Measurements from ENCODE around the gene RBM5.
A peak's percentile ranks its signal among the peaks of the same experiment; 100 is the strongest.

The RBM5 gene

GRCh38 chr3:50163572-50164455 lies 75.1 kb downstream of the RBM5 start:
- H3K79me1 ChIP-seq (ENCODE audit: low read length): peaks cover 2% of the 10 kb centered on the region
- no CpG with 5 or more reads among the region's 8 CpGs for WGBS (ENCODE audit: extremely low coverage, insufficient coverage, insufficient read length)
- H3K36me3 ChIP-seq (ENCODE audit: control insufficient read depth in 1 of 2, insufficient read depth in 2 of 2, low read length in 2 of 2): peaks cover 21 to 27% of the 10 kb centered on the region in 2 experiments

GRCh38 chr3:50164481-50164880 lies 75.8 kb downstream of the RBM5 start:
- DNase-seq: no peak
- Histone ChIP-seq H4K8ac (ENCODE audit: low read depth, low read length) (no peak overlapping the region), H3K79me1 (ENCODE audit: low read length) (peaks cover 2% of the 10 kb centered on the region), H3K9ac (ENCODE audit: low read length) (no peak overlapping the region), H2BK120ac (ENCODE audit: insufficient read depth, low read length, poor library complexity) (no peak overlapping the region), H3K36me3 (ENCODE audit: control insufficient read depth in 1 of 2, insufficient read depth in 2 of 2, low read length in 2 of 2) (peaks cover 21 to 25% of the 10 kb centered on the region in 2 experiments), H3K4me3 (ENCODE audit: low read depth, low read length) (no peak overlapping the region), H2AFZ (ENCODE audit: insufficient read depth, low read length, poor library complexity) (no peak overlapping the region), H3K4me1 (ENCODE audit: control insufficient read depth in 1 of 2, insufficient read depth in 2 of 2, low read length in 2 of 2) (peaks cover 13 to 16% of the 10 kb centered on the region in 2 experiments), H3K14ac (ENCODE audit: low read length) (no peak overlapping the region), H2BK12ac (ENCODE audit: low read length) (no peak overlapping the region), H3K27me3 (ENCODE audit: insufficient read depth, low read length) (no peaks in the 10 kb centered on the region), H3K4me2 (ENCODE audit: low read length) (no peak overlapping the region), H3K4ac (ENCODE audit: low read depth, low read length) (no peak overlapping the region), H4K91ac (ENCODE audit: low read depth, low read length) (no peak overlapping the region), H3K23ac (ENCODE audit: low read length) (peak overlapping the region; percentile 44), H3K27ac (ENCODE audit: low read depth, low read length) (no peak overlapping the region), H3K18ac (ENCODE audit: low read length) (no peak overlapping the region), H3K9me3 (ENCODE audit: insufficient read depth, low read depth, low read length) (peaks cover 4% of the 10 kb centered on the region), H2BK5ac (ENCODE audit: low read depth, low read length, poor library complexity) (no peak overlapping the region), H3K79me2 (ENCODE audit: control insufficient read depth, insufficient read depth, low read length, poor library complexity) (no peaks in the 10 kb centered on the region), H2AK5ac (ENCODE audit: low read length) (no peak overlapping the region), H4K12ac (ENCODE audit: low read depth, low read length) (no peak overlapping the region)
- no CpG with 5 or more reads among the region's 1 CpG for WGBS (ENCODE audit: extremely low coverage, insufficient coverage, insufficient read length)

More at GRCh38 chr3:50163572-50164455, 75.1 kb downstream of the RBM5 start:
- no peak overlapping the region for H3K27ac ChIP-seq (ENCODE audit: low read depth, low read length)
- H3K9me3 ChIP-seq (ENCODE audit: insufficient read depth, low read depth, low read length): peaks cover 4% of the 10 kb centered on the region
- H4K8ac ChIP-seq (ENCODE audit: low read depth, low read length): no peak overlapping the region
- no peak overlapping the region for H2BK5ac ChIP-seq (ENCODE audit: low read depth, low read length, poor library complexity)
- H2BK12ac ChIP-seq (ENCODE audit: low read length): no peak overlapping the region
- H3K4me2 ChIP-seq (ENCODE audit: low read length): no peak overlapping the region
- H3K14ac ChIP-seq (ENCODE audit: low read length): no peak overlapping the region
- no peak overlapping the region for H2AFZ ChIP-seq (ENCODE audit: insufficient read depth, low read length, poor library complexity)
- no peak overlapping the region for H2AK5ac ChIP-seq (ENCODE audit: low read length)
- no peak overlapping the region for H3K18ac ChIP-seq (ENCODE audit: low read length)
- H4K12ac ChIP-seq (ENCODE audit: low read depth, low read length): no peak overlapping the region
- no peak overlapping the region for H3K23ac ChIP-seq (ENCODE audit: low read length)
- H4K91ac ChIP-seq (ENCODE audit: low read depth, low read length): no peak overlapping the region
- H3K4me1 ChIP-seq (ENCODE audit: control insufficient read depth in 1 of 2, insufficient read depth in 2 of 2, low read length in 2 of 2): peaks cover 13 to 16% of the 10 kb centered on the region in 2 experiments
- DNase-seq: no peak
- H3K9ac ChIP-seq (ENCODE audit: low read length): no peak overlapping the region
- no peaks in the 10 kb centered on the region for H3K79me2 ChIP-seq (ENCODE audit: control insufficient read depth, insufficient read depth, low read length, poor library complexity)
- no peak overlapping the region for H2BK120ac ChIP-seq (ENCODE audit: insufficient read depth, low read length, poor library complexity)
- H3K4ac ChIP-seq (ENCODE audit: low read depth, low read length): no peak overlapping the region
- H3K4me3 ChIP-seq (ENCODE audit: low read depth, low read length): no peak overlapping the region
- H3K27me3 ChIP-seq (ENCODE audit: insufficient read depth, low read length): no peaks in the 10 kb centered on the region

GRCh38 chr3:50164984-50165909 lies 76.5 kb downstream of the RBM5 start:
- H3K27me3 ChIP-seq (ENCODE audit: insufficient read depth, low read length): no peaks in the 10 kb centered on the region
- peaks cover 17 to 19% of the 10 kb centered on the region in 2 experiments for H3K36me3 ChIP-seq (ENCODE audit: control insufficient read depth in 1 of 2, insufficient read depth in 2 of 2, low read length in 2 of 2)
- no peak overlapping the region for H2AK5ac ChIP-seq (ENCODE audit: low read length)
- no peak overlapping the region for H2AFZ ChIP-seq (ENCODE audit: insufficient read depth, low read length, poor library complexity)
- H3K4me2 ChIP-seq (ENCODE audit: low read length): no peak overlapping the region
- peak; percentile 78 to 80 for DNase-seq
- peak overlapping the region; percentile 50 for H3K18ac ChIP-seq (ENCODE audit: low read length)
- H4K8ac ChIP-seq (ENCODE audit: low read depth, low read length): no peak overlapping the region
- peaks cover 13 to 16% of the 10 kb centered on the region in 2 experiments for H3K4me1 ChIP-seq (ENCODE audit: control insufficient read depth in 1 of 2, insufficient read depth in 2 of 2, low read length in 2 of 2)
- H4K91ac ChIP-seq (ENCODE audit: low read depth, low read length): no peak overlapping the region
- H3K27ac ChIP-seq (ENCODE audit: low read depth, low read length): peak overlapping the region; percentile 42
- no peak overlapping the region for H3K14ac ChIP-seq (ENCODE audit: low read length)
- H3K9ac ChIP-seq (ENCODE audit: low read length): no peak overlapping the region
- no peak overlapping the region for H2BK5ac ChIP-seq (ENCODE audit: low read depth, low read length, poor library complexity)
- peaks cover 4% of the 10 kb centered on the region for H3K9me3 ChIP-seq (ENCODE audit: insufficient read depth, low read depth, low read length)
- H2BK120ac ChIP-seq (ENCODE audit: insufficient read depth, low read length, poor library complexity): no peak overlapping the region
- H3K79me1 ChIP-seq (ENCODE audit: low read length): peaks cover 2% of the 10 kb centered on the region
- no peak overlapping the region for H3K4me3 ChIP-seq (ENCODE audit: low read depth, low read length)
- WGBS (ENCODE audit: extremely low coverage, insufficient coverage, insufficient read length): no CpG with 5 or more reads among the region's 7 CpGs
- no peak overlapping the region for H3K23ac ChIP-seq (ENCODE audit: low read length)
- H3K4ac ChIP-seq (ENCODE audit: low read depth, low read length): no peak overlapping the region
- H4K12ac ChIP-seq (ENCODE audit: low read depth, low read length): no peak overlapping the region
- no peak overlapping the region for H2BK12ac ChIP-seq (ENCODE audit: low read length)
- H3K79me2 ChIP-seq (ENCODE audit: control insufficient read depth, insufficient read depth, low read length, poor library complexity): no peaks in the 10 kb centered on the region

GRCh38 chr3:50165910-50166538 lies 77.3 kb downstream of the RBM5 start:
- WGBS (ENCODE audit: extremely low coverage, insufficient coverage, insufficient read length): no CpG with 5 or more reads among the region's 15 CpGs
- H3K27me3 ChIP-seq (ENCODE audit: insufficient read depth, low read length): no peaks in the 10 kb centered on the region
- DNase-seq: no peak

More at GRCh38 chr3:50165910-50166538, 77.3 kb downstream of the RBM5 start:
- H3K9ac ChIP-seq (ENCODE audit: low read length): no peak overlapping the region
- no peak overlapping the region for H2AK5ac ChIP-seq (ENCODE audit: low read length)
- peak overlapping the region; percentile 50 for H3K18ac ChIP-seq (ENCODE audit: low read length)
- peaks cover 12 to 17% of the 10 kb centered on the region in 2 experiments for H3K36me3 ChIP-seq (ENCODE audit: control insufficient read depth in 1 of 2, insufficient read depth in 2 of 2, low read length in 2 of 2)
- no peak overlapping the region for H3K4me3 ChIP-seq (ENCODE audit: low read depth, low read length)
- no peak overlapping the region for H2BK5ac ChIP-seq (ENCODE audit: low read depth, low read length, poor library complexity)
- H3K79me1 ChIP-seq (ENCODE audit: low read length): peaks cover 2% of the 10 kb centered on the region
- H4K8ac ChIP-seq (ENCODE audit: low read depth, low read length): no peak overlapping the region
- H3K9me3 ChIP-seq (ENCODE audit: insufficient read depth, low read depth, low read length): peaks cover 4% of the 10 kb centered on the region
- no peak overlapping the region for H3K14ac ChIP-seq (ENCODE audit: low read length)
- H3K23ac ChIP-seq (ENCODE audit: low read length): no peak overlapping the region
- no peak overlapping the region for H2BK12ac ChIP-seq (ENCODE audit: low read length)
- H3K79me2 ChIP-seq (ENCODE audit: control insufficient read depth, insufficient read depth, low read length, poor library complexity): no peaks in the 10 kb centered on the region
- H2AFZ ChIP-seq (ENCODE audit: insufficient read depth, low read length, poor library complexity): no peak overlapping the region
- H3K4ac ChIP-seq (ENCODE audit: low read depth, low read length): no peak overlapping the region
- peak overlapping the region; percentile 42 for H3K27ac ChIP-seq (ENCODE audit: low read depth, low read length)
- H4K91ac ChIP-seq (ENCODE audit: low read depth, low read length): no peak overlapping the region
- no peak overlapping the region for H4K12ac ChIP-seq (ENCODE audit: low read depth, low read length)
- H2BK120ac ChIP-seq (ENCODE audit: insufficient read depth, low read length, poor library complexity): no peak overlapping the region
- H3K4me2 ChIP-seq (ENCODE audit: low read length): no peak overlapping the region
- peaks cover 13 to 16% of the 10 kb centered on the region in 2 experiments for H3K4me1 ChIP-seq (ENCODE audit: control insufficient read depth in 1 of 2, insufficient read depth in 2 of 2, low read length in 2 of 2)

Measured in trophoblast cell (in vitro differentiated cells and primary cell).